WTC11 (cell line): ENCODE data around the gene DGKQ. TPM values are rescaled to one million over a fixed set of nuclear protein-coding genes. Genes with fewer than 3 reads are reported as not detected.

Experiments used
- ATAC-seq: fragments of 200-7000 bp; cut with Tn5 transposase; 2 replicates; pipeline ENCODE4 v1.10.0; 2021; ENCODE audit warnings: mild to moderate bottlenecking, moderate library complexity
- CTCF ChIA-PET: fragments of 300-600 bp; sonication (Branson Sonifier 250); formaldehyde crosslinking; loops from one replicate; lab custom pipeline; 2021; ENCODE audit warnings: antibody characterized with exemption; lab: Charles Lee
- POLR2A ChIA-PET: fragments of 350-600 bp; sonication (Branson Sonifier 250); formaldehyde crosslinking; loops from one replicate; lab custom pipeline; 2021; ENCODE audit warnings: antibody characterized with exemption; lab: Charles Lee
- DNase-seq: peaks from one replicate; pipeline ENCODE4 v3.0.0; 2021; ENCODE audit warnings: low spot score
- H3K27ac Mint-ChIP-seq: 2 replicates; pipeline ENCODE4 v1.8.0; 2021; ENCODE audit warnings: mixed read lengths
- H3K27me3 Mint-ChIP-seq: 2 replicates; pipeline ENCODE4 v1.8.0; 2021; ENCODE audit warnings: low read depth, mild to moderate bottlenecking, moderate library complexity, mixed read lengths
- H3K36me3 Mint-ChIP-seq: 2 replicates; pipeline ENCODE4 v1.8.0; 2021; ENCODE audit warnings: mixed read lengths
- H3K4me1 Mint-ChIP-seq: 2 replicates; pipeline ENCODE4 v1.8.0; 2022; ENCODE audit warnings: mixed read lengths
- H3K4me3 Mint-ChIP-seq: 2 replicates; pipeline ENCODE4 v1.8.0; 2021; ENCODE audit warnings: mild to moderate bottlenecking, moderate library complexity, mixed read lengths
- H3K9me3 Mint-ChIP-seq: 2 replicates; pipeline ENCODE4 v1.8.0; 2021; ENCODE audit warnings: mixed read lengths
- ATF1 ChIP-seq: sonication (generic); formaldehyde crosslinking; IDR thresholded peaks from 2 replicates; pipeline ENCODE4 v1.8.1; 2023; ENCODE audit warnings: mild to moderate bottlenecking, moderate library complexity, missing genetic modification reagents
- E2F1 ChIP-seq: sonication (generic); formaldehyde crosslinking; IDR thresholded peaks from 2 replicates; pipeline ENCODE4 v1.8.0; 2022; ENCODE audit warnings: mild to moderate bottlenecking, missing genetic modification reagents
- EMX1 ChIP-seq: fragments of 250-450 bp; sonication (Bioruptor Pico); IDR thresholded peaks from 2 replicates; pipeline ENCODE4 v1.8.0; 2021; ENCODE audit warnings: mild to moderate bottlenecking
- ETV6 ChIP-seq: sonication (generic); formaldehyde crosslinking; IDR thresholded peaks from 2 replicates; pipeline ENCODE4 v1.8.1; 2022; ENCODE audit warnings: mild to moderate bottlenecking, missing genetic modification reagents
- FOXP1 ChIP-seq: sonication (generic); formaldehyde crosslinking; IDR thresholded peaks from 2 replicates; pipeline ENCODE4 v1.8.0; 2022; ENCODE audit warnings: missing genetic modification reagents, mild to moderate bottlenecking, moderate library complexity, borderline replicate concordance
- IRF2 ChIP-seq: sonication (generic); formaldehyde crosslinking; IDR thresholded peaks from 2 replicates; pipeline ENCODE4 v1.8.0; 2022; ENCODE audit warnings: low read depth, missing genetic modification reagents, borderline replicate concordance
- MXD4 ChIP-seq: fragments of 250-450 bp; sonication (Bioruptor Pico); IDR thresholded peaks from 2 replicates; pipeline ENCODE4 v1.8.0; 2021; ENCODE audit warnings: mild to moderate bottlenecking, moderate library complexity, borderline replicate concordance
- PREB ChIP-seq: sonication (generic); formaldehyde crosslinking; IDR thresholded peaks from 2 replicates; pipeline ENCODE4 v1.8.1; 2022; ENCODE audit warnings: mild to moderate bottlenecking, missing genetic modification reagents, moderate library complexity, borderline replicate concordance
- RELA ChIP-seq: sonication (generic); formaldehyde crosslinking; IDR thresholded peaks from 2 replicates; pipeline ENCODE4 v1.8.1; 2022; ENCODE audit warnings: missing genetic modification reagents, mild to moderate bottlenecking, borderline replicate concordance
- RORB ChIP-seq: fragments of 250-450 bp; sonication (Bioruptor Pico); IDR thresholded peaks from 2 replicates; pipeline ENCODE4 v1.9.0; 2021; ENCODE audit warnings: mild to moderate bottlenecking
- SOX15 ChIP-seq: fragments of 250-450 bp; sonication (Bioruptor Pico); IDR thresholded peaks from 2 replicates; pipeline ENCODE4 v1.9.0; 2021; ENCODE audit warnings: mild to moderate bottlenecking
- TCF7 ChIP-seq: sonication (generic); formaldehyde crosslinking; IDR thresholded peaks from 2 replicates; pipeline ENCODE4 v1.8.0; 2022; ENCODE audit warnings: mild to moderate bottlenecking, low read depth, missing genetic modification reagents, moderate library complexity
- USF2 ChIP-seq: sonication (generic); formaldehyde crosslinking; IDR thresholded peaks from 2 replicates; pipeline ENCODE4 v1.8.1; 2023; ENCODE audit warnings: mild to moderate bottlenecking, missing genetic modification reagents, moderate library complexity
- ZNF138 ChIP-seq: sonication (generic); formaldehyde crosslinking; conservative IDR thresholded peaks from 2 replicates; pipeline ENCODE4 v1.8.1; 2022; ENCODE audit warnings: mild to moderate bottlenecking, moderate library complexity, missing genetic modification reagents
- ZNF425 ChIP-seq: fragments of 250-450 bp; sonication (Bioruptor Pico); conservative IDR thresholded peaks from 2 replicates; pipeline ENCODE4 v1.9.0; 2021; ENCODE audit warnings: mild to moderate bottlenecking
- total RNA-seq: library from RNA; stranded (reverse); gene quantifications from 3 replicates; pipeline ENCODE4 v1.2.3, GENCODE V29; 2021
- TF ChIP-seq, protein P1 (sequence below): sonication (generic); formaldehyde crosslinking; IDR thresholded peaks from 2 replicates; pipeline ENCODE4 v1.8.1; 2022; ENCODE audit warnings: low read depth, mild to moderate bottlenecking, moderate library complexity, missing genetic modification reagents, borderline replicate concordance
- TF ChIP-seq, protein P2 (sequence below): fragments of 250-450 bp; sonication (Bioruptor Pico); IDR thresholded peaks from 2 replicates; pipeline ENCODE4 v1.8.0; 2021; ENCODE audit warnings: mild to moderate bottlenecking
- TF ChIP-seq, protein P3 (sequence below): sonication (generic); formaldehyde crosslinking; IDR thresholded peaks from 2 replicates; pipeline ENCODE4 v1.8.0; 2022; ENCODE audit warnings: mild to moderate bottlenecking, missing genetic modification reagents

DGKQ gene
- total RNA-seq, 1 experiment from 2014 or later, result 19.3 TPM

DNA sequence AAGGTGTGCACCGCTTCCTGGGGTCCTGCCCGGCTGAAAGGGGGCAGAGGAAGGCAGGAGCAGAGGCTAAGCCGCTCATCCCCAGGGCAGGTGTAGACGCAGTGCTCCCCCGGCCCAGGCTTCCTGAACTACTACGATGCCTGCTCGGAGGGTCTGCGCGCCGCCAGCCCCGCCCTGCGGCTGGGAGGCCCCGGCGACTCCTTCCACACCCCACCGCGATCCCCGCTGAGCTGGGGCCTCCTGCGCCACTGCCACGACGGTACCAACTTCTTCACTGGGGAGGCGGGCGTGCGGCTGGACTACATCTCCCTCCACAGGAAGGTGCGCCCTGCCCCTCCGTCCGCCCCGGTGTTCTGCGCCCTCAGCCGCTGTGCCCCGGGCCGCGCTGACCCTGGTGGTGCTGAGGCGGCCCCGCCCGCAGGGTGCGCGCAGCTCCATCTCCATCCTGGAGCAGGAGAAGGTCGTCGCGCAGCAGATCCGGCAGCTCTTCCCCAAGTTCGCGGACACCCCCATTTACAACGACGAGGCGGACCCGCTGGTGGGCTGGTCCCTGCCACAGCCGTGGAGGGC lies 28.3 kb upstream of the DGKQ start:
- TF ChIP-seq ATF1 (CRISPR knock-in tag) (no peak), ZNF138 (CRISPR knock-in tag) (no peak), E2F1 (CRISPR knock-in tag) (no peak), FOXP1 (no peak), TCF7 (no peak), ZNF425 (CRISPR knock-in tag) (no peak), ETV6 (no peak), RELA (CRISPR knock-in tag) (no peak), USF2 (no peak), EMX1 (CRISPR knock-in tag) (no peak)
- TF ChIP-seq, protein P1, sequence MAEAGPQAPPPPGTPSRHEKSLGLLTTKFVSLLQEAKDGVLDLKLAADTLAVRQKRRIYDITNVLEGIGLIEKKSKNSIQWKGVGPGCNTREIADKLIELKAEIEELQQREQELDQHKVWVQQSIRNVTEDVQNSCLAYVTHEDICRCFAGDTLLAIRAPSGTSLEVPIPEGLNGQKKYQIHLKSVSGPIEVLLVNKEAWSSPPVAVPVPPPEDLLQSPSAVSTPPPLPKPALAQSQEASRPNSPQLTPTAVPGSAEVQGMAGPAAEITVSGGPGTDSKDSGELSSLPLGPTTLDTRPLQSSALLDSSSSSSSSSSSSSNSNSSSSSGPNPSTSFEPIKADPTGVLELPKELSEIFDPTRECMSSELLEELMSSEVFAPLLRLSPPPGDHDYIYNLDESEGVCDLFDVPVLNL (CRISPR knock-in tag), result no peak
- TF ChIP-seq, protein P2, sequence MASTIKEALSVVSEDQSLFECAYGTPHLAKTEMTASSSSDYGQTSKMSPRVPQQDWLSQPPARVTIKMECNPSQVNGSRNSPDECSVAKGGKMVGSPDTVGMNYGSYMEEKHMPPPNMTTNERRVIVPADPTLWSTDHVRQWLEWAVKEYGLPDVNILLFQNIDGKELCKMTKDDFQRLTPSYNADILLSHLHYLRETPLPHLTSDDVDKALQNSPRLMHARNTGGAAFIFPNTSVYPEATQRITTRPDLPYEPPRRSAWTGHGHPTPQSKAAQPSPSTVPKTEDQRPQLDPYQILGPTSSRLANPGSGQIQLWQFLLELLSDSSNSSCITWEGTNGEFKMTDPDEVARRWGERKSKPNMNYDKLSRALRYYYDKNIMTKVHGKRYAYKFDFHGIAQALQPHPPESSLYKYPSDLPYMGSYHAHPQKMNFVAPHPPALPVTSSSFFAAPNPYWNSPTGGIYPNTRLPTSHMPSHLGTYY (CRISPR knock-in tag), result no peak
- TF ChIP-seq, all 79 proteins: peak for 0
- POLR2A ChIA-PET, result interaction anchor here (1.2 kb wide), 1 partner anchor 14 kb away, joined by 4 read pairs; no protein-coding TSS in a partner anchor
- Mint-ChIP-seq H3K4me3 (no peak overlapping the region; the same call in 1 of the 2 replicates), H3K27ac (no peak overlapping the region), H3K27me3 (peaks cover 79% of the 10 kb centered on the region), H3K36me3 (no peaks in the 10 kb centered on the region), H3K9me3 (no peaks in the 10 kb centered on the region), H3K4me1 (peaks cover 2% of the 10 kb centered on the region)
- CTCF ChIA-PET, result interaction anchor here (0.9 to 1.4 kb wide), 3 partner anchors 15 to 318 kb away, joined by 3 to 5 read pairs (median 3); partner anchors contain the start of gene IDUA
- ATAC-seq, result peak; percentile 4
- DNase-seq, result no peak

- CTCF ChIA-PET, result interaction anchor here (1.3 kb wide), 1 partner anchor 14 kb away, joined by 4 read pairs; the partner anchor contains the start of gene IDUA
- Mint-ChIP-seq H3K27me3 (peaks cover 79% of the 10 kb centered on the region), H3K27ac (no peak overlapping the region), H3K36me3 (no peaks in the 10 kb centered on the region), H3K4me1 (peaks cover 2% of the 10 kb centered on the region), H3K9me3 (no peaks in the 10 kb centered on the region), H3K4me3 (no peak overlapping the region)
- ATAC-seq (no peak), DNase-seq (no peak)
- POLR2A ChIA-PET, result no interaction called here
- TF ChIP-seq RORB (no peak), MXD4 (CRISPR knock-in tag) (no peak), PREB (CRISPR knock-in tag) (no peak), SOX15 (CRISPR knock-in tag) (no peak), IRF2 (CRISPR knock-in tag) (no peak)
- TF ChIP-seq, protein P3, sequence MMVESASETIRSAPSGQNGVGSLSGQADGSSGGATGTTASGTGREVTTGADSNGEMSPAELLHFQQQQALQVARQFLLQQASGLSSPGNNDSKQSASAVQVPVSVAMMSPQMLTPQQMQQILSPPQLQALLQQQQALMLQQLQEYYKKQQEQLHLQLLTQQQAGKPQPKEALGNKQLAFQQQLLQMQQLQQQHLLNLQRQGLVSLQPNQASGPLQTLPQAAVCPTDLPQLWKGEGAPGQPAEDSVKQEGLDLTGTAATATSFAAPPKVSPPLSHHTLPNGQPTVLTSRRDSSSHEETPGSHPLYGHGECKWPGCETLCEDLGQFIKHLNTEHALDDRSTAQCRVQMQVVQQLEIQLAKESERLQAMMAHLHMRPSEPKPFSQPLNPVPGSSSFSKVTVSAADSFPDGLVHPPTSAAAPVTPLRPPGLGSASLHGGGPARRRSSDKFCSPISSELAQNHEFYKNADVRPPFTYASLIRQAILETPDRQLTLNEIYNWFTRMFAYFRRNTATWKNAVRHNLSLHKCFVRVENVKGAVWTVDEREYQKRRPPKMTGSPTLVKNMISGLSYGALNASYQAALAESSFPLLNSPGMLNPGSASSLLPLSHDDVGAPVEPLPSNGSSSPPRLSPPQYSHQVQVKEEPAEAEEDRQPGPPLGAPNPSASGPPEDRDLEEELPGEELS (CRISPR knock-in tag), result no peak
Measured at GRCh38 chr4:1000686-1001260, 27.4 kb upstream of the DGKQ start.
